ENCODE data around the gene OR2F1. TPM values are rescaled to one million over a fixed set of nuclear protein-coding genes. Genes with fewer than 3 reads are reported as not detected.
"Not testable (repeated sequence)": the region's sequence is repeated elsewhere in the genome, so short reads cannot be mapped to it uniquely, and the experiment has no call there.

The OR2F1 gene
- total RNA-seq, 2 donors from 2014 or later = not detected

- Mint-ChIP-seq H3K27ac (no peak overlapping the region), H3K4me1 (peaks cover 6% of the 10 kb centered on the region), H3K27me3 (peaks cover 31% of the 10 kb centered on the region), H3K4me3 (no peak overlapping the region), H3K36me3 (ENCODE audit: low read depth) (no peaks in the 10 kb centered on the region)
- DNase-seq (no peak), ATAC-seq (no peak)
- no peaks in the 10 kb centered on the region for H3K9me3 ChIP-seq (ENCODE audit: control insufficient read depth, low read length, poor library complexity, severe bottlenecking)
These were observed 46.9 kb downstream of the OR2F1 start for GRCh38 chr7:144001543-144001942.

- DNase-seq (no peak), ATAC-seq (no peak)
- Mint-ChIP-seq H3K27me3 (peaks cover 29% of the 10 kb centered on the region), H3K4me3 (no peak overlapping the region), H3K36me3 (ENCODE audit: low read depth) (peaks cover 2% of the 10 kb centered on the region), H3K4me1 (peaks cover 6% of the 10 kb centered on the region), H3K27ac (no peak overlapping the region)
- no peaks in the 10 kb centered on the region for H3K9me3 ChIP-seq (ENCODE audit: control insufficient read depth, low read length, poor library complexity, severe bottlenecking)
These were observed 50.1 kb downstream of the OR2F1 start for GRCh38 chr7:144004703-144005102.

- Mint-ChIP-seq H3K4me1 (peaks cover 6% of the 10 kb centered on the region), H3K36me3 (ENCODE audit: low read depth) (peaks cover 2% of the 10 kb centered on the region), H3K27me3 (peaks cover 26% of the 10 kb centered on the region), H3K4me3 (no peak overlapping the region), H3K27ac (no peak overlapping the region)
- no peak for DNase-seq
- no peaks in the 10 kb centered on the region for H3K9me3 ChIP-seq (ENCODE audit: control insufficient read depth, low read length, poor library complexity, severe bottlenecking)
- ATAC-seq = no peak
These were observed 51.5 kb downstream of the OR2F1 start for GRCh38 chr7:144006029-144006691.

- H3K4me1 Mint-ChIP-seq = peaks cover 5% of the 10 kb centered on the region
- ATAC-seq = no peak
- H3K9me3 ChIP-seq (ENCODE audit: control insufficient read depth, low read length, poor library complexity, severe bottlenecking) = no peaks in the 10 kb centered on the region
- DNase-seq = no peak
- H3K27me3 Mint-ChIP-seq = peaks cover 23% of the 10 kb centered on the region
- no peak overlapping the region for H3K4me3 Mint-ChIP-seq
- H3K27ac Mint-ChIP-seq = no peak overlapping the region
- H3K36me3 Mint-ChIP-seq (ENCODE audit: low read depth) = peaks cover 2% of the 10 kb centered on the region
These were observed 52.0 kb downstream of the OR2F1 start for GRCh38 chr7:144006692-144007042.

GRCh38 chr7:144009361-144009760 lies 54.7 kb downstream of the OR2F1 start:
- ATAC-seq (no peak), DNase-seq (no peak)
- no peaks in the 10 kb centered on the region for H3K9me3 ChIP-seq (ENCODE audit: control insufficient read depth, low read length, poor library complexity, severe bottlenecking)
- peaks cover 2% of the 10 kb centered on the region for H3K36me3 Mint-ChIP-seq (ENCODE audit: low read depth)
- peaks cover 8% of the 10 kb centered on the region for H3K27me3 Mint-ChIP-seq
- H3K27ac Mint-ChIP-seq = no peak overlapping the region
- H3K4me3 Mint-ChIP-seq = no peak overlapping the region
- H3K4me1 Mint-ChIP-seq = no peaks in the 10 kb centered on the region

GRCh38 chr7:144010061-144010460 lies 55.4 kb downstream of the OR2F1 start:
- H3K27me3 Mint-ChIP-seq; H3K4me3 Mint-ChIP-seq; ATAC-seq; H3K4me1 Mint-ChIP-seq; H3K9me3 ChIP-seq (ENCODE audit: control insufficient read depth, low read length, poor library complexity, severe bottlenecking); H3K36me3 Mint-ChIP-seq (ENCODE audit: low read depth); H3K27ac Mint-ChIP-seq; DNase-seq: not testable (repeated sequence)

- not testable (repeated sequence) for H3K4me3 Mint-ChIP-seq; H3K4me1 Mint-ChIP-seq; H3K27me3 Mint-ChIP-seq; H3K27ac Mint-ChIP-seq; DNase-seq; H3K36me3 Mint-ChIP-seq (ENCODE audit: low read depth); H3K9me3 ChIP-seq (ENCODE audit: control insufficient read depth, low read length, poor library complexity, severe bottlenecking); ATAC-seq
These were observed 56.2 kb downstream of the OR2F1 start for GRCh38 chr7:144010821-144011220.

GRCh38 chr7:144011458-144012230 lies 57.0 kb downstream of the OR2F1 start:
- DNase-seq (no peak), ATAC-seq (no peak)
- Mint-ChIP-seq H3K36me3 (ENCODE audit: low read depth) (peaks cover 4% of the 10 kb centered on the region), H3K4me1 (no peaks in the 10 kb centered on the region), H3K27me3 (peaks cover 4% of the 10 kb centered on the region), H3K27ac (no peak overlapping the region), H3K4me3 (no peak overlapping the region)
- no peaks in the 10 kb centered on the region for H3K9me3 ChIP-seq (ENCODE audit: control insufficient read depth, low read length, poor library complexity, severe bottlenecking)

Other genes with a start within 250 kb of the OR2F1 start
- gene CTAGE6, start 197.1 kb upstream of the OR2F1 start, total RNA-seq = 1 to 10 TPM in 1 of 2 donors, under 1 TPM in 1; 0.73 to 1.1 TPM
- gene TCAF1, start 52.7 kb upstream of the OR2F1 start, total RNA-seq = 10 to 100 TPM in 1 of 2 donors, 1 to 10 TPM in 1; 9.5 to 10.9 TPM
- gene OR2F2, start 19.6 kb upstream of the OR2F1 start, total RNA-seq = not detected
- gene OR6B1, start 45.5 kb downstream of the OR2F1 start, total RNA-seq = not detected
- not detected for gene OR2A5, start 94.1 kb downstream of the OR2F1 start, total RNA-seq
- gene OR2A25, start 115.0 kb downstream of the OR2F1 start, total RNA-seq = not detected
- not detected for gene OR2A12, start 131.4 kb downstream of the OR2F1 start, total RNA-seq
- gene OR2A2, start 154.7 kb downstream of the OR2F1 start, total RNA-seq = not detected
- not detected for gene OR2A14, start 168.3 kb downstream of the OR2F1 start, total RNA-seq
- under 1 TPM in 1 of 2 donors, not detected in 1; 0.32 TPM for gene CTAGE4, start 228.6 kb downstream of the OR2F1 start, total RNA-seq
- 1 to 10 TPM in 1 of 2 donors, not detected in 1; 2.2 TPM for gene ARHGEF35, start 241.0 kb downstream of the OR2F1 start, total RNA-seq